HepG2 (cell line): ENCODE results near the gene HOXB4. TPM values are rescaled to one million over a fixed set of nuclear protein-coding genes. Genes with fewer than 3 reads are reported as not detected.
A peak's percentile ranks its signal among the peaks of the same experiment; 100 is the strongest.

ENCODE experiments used
- ATAC-seq: fragments of 200-7000 bp; cut with Tn5 transposase; 3 replicates; pipeline ENCODE4 v1.9.1; 2020; ENCODE audit warnings: mild to moderate bottlenecking, moderate library complexity
- BruUV-seq: library from RNA; stranded (reverse); fragments of 400-500 nt; replicated peaks from 2 replicates; lab custom pipeline; 2021; lab: Mats Ljungman, UMichigan
- CTCF ChIA-PET: fragments of 300-600 bp; formaldehyde crosslinking; extraction: SDS; loops from one replicate; lab custom pipeline; 2021; ENCODE audit warnings: low total read pairs, inconsistent platforms, low intra/inter-chr PET ratio; lab: Yijun Ruan, JAX
- POLR2A ChIA-PET: fragments of 350-600 bp; sonication (Branson Sonifier 250); formaldehyde crosslinking; loops from one replicate; lab custom pipeline; 2020; ENCODE audit warnings: antibody characterized with exemption, inconsistent platforms; lab: Yijun Ruan, JAX
- DNase-seq: peaks from one replicate; pipeline ENCODE4 v3.0.0-alpha.2; 2015; ENCODE audit warnings: low spot score
- FAIRE-seq: peaks from 3 replicates; lab custom pipeline; 2011; peaks lifted over from hg19 to GRCh38; lab: Jason Lieb, UNC
- H2AFZ ChIP-seq: one replicate; pipeline ENCODE4 v1.6.1; 2011; ENCODE audit warnings: low read length, inconsistent platforms
- H3K27ac ChIP-seq: fragments of 300-600 bp; 3 replicates; pipeline ENCODE4 v1.8.0; 2011; ENCODE audit warnings: mixed run types, mild to moderate bottlenecking, mixed read lengths, low read length, inconsistent platforms; ENCODE audit not compliant: insufficient read depth; ENCODE audit errors: extremely low read length
- H3K27me3 ChIP-seq, 2 experiments: fragments of 200-600 bp in 1 of 2; 2 replicates in 1 of 2; 3 replicates in 1 of 2; pipeline versions ENCODE4 v1.6.0 to v1.8.0; 2011; ENCODE audit warnings: low read length in 2 of 2, mild to moderate bottlenecking in 2 of 2, moderate library complexity in 2 of 2, inconsistent platforms in 1 of 2; ENCODE audit not compliant: insufficient read depth in 2 of 2, control insufficient read depth in 1 of 2
- H3K36me3 ChIP-seq, 2 experiments: fragments of 200-600 bp in 1 of 2; replicated peaks in 1 of 2; 2 replicates in 1 of 2; 3 replicates in 1 of 2; pipeline versions ENCODE4 v1.5.1 to v1.8.0; 2011; ENCODE audit warnings: low read length in 2 of 2, inconsistent platforms in 1 of 2; ENCODE audit not compliant: insufficient read depth in 2 of 2, control insufficient read depth in 1 of 2
- H3K4me1 ChIP-seq: 2 replicates; pipeline ENCODE4 v1.5.1; 2012; ENCODE audit warnings: low read length, inconsistent platforms; ENCODE audit not compliant: insufficient read depth
- H3K4me2 ChIP-seq: 2 replicates; pipeline ENCODE4 v1.6.0; 2011; ENCODE audit warnings: low read depth, low read length, inconsistent platforms
- H3K4me3 ChIP-seq, 3 experiments: fragments of 200-600 bp in 1 of 3; sonication (generic), shearing (Covaris generic) in 1 of 3; replicated peaks in 1 of 3; 2 replicates each; pipeline ENCODE4 v1.5.1; 2011 to 2016; ENCODE audit warnings: low read length in 3 of 3, inconsistent platforms in 2 of 3, low read depth in 2 of 3, mild to moderate bottlenecking in 2 of 3, control low read depth in 1 of 3, mixed read lengths in 1 of 3; ENCODE audit not compliant: insufficient read depth in 1 of 3
- H3K79me2 ChIP-seq: one replicate; pipeline ENCODE4 v1.6.1; 2011; ENCODE audit warnings: low read length, inconsistent platforms; ENCODE audit not compliant: insufficient read depth
- H3K9ac ChIP-seq: 2 replicates; pipeline ENCODE4 v1.6.0; 2011; ENCODE audit warnings: mild to moderate bottlenecking, low read depth, low read length, inconsistent platforms; ENCODE audit not compliant: insufficient read depth
- H3K9me3 ChIP-seq: 2 replicates; pipeline ENCODE4 v1.5.1; 2012; ENCODE audit warnings: mild to moderate bottlenecking, low read length
- H4K20me1 ChIP-seq: 2 replicates; pipeline ENCODE4 v1.6.0; 2011; ENCODE audit warnings: inconsistent platforms, mild to moderate bottlenecking, low read length, moderate library complexity; ENCODE audit not compliant: insufficient read depth
- ATF4 ChIP-seq, 2 experiments: fragments of 450-650 bp in 1 of 2; sonication (generic) in 1 of 2; formaldehyde crosslinking; IDR thresholded peaks; 2 replicates each; pipeline versions ENCODE4 v1.5.0 to v1.8.0; 2020 to 2022; ENCODE audit warnings: mild to moderate bottlenecking in 1 of 2, missing genetic modification reagents in 1 of 2
- FOSL1 ChIP-seq: sonication (generic); formaldehyde crosslinking; IDR thresholded peaks from 2 replicates; pipeline ENCODE4 v1.9.0; 2021; ENCODE audit warnings: missing genetic modification reagents, borderline replicate concordance
- GMEB1 ChIP-seq: sonication (generic); formaldehyde crosslinking; IDR thresholded peaks from 2 replicates; pipeline ENCODE4 v1.5.1; 2020; ENCODE audit warnings: missing genetic modification reagents, mild to moderate bottlenecking, borderline replicate concordance
- MAFK ChIP-seq, 2 experiments: IDR thresholded peaks in 1 of 2; conservative IDR thresholded peaks in 1 of 2; 2 replicates each; pipeline ENCODE4 v1.6.1; 2011; ENCODE audit warnings: improper control_type of control experiment in 2 of 2, low read length in 2 of 2
- MEIS1 ChIP-seq: sonication (generic); formaldehyde crosslinking; IDR thresholded peaks from 2 replicates; pipeline ENCODE4 v1.9.0; 2021; ENCODE audit warnings: mild to moderate bottlenecking, missing genetic modification reagents, moderate library complexity, borderline replicate concordance
- MTF2 ChIP-seq: sonication (generic); formaldehyde crosslinking; IDR thresholded peaks from 2 replicates; pipeline ENCODE4 v1.5.0; 2020; ENCODE audit warnings: missing genetic modification reagents, borderline replicate concordance
- RNF2 ChIP-seq: fragments of 450-650 bp; conservative IDR thresholded peaks from 2 replicates; pipeline ENCODE4 v1.6.1; 2016; ENCODE audit warnings: low read depth
- TAF15 ChIP-seq: fragments of 200-400 bp; formaldehyde crosslinking; IDR thresholded peaks from one replicate; pipeline ENCODE4 v1.6.1; 2018; ENCODE audit warnings: mild to moderate bottlenecking, low read depth, low read length; ENCODE audit not compliant: poor library complexity, severe bottlenecking
- ZNF264 ChIP-seq: sonication (generic); formaldehyde crosslinking; IDR thresholded peaks from 2 replicates; pipeline ENCODE4 v1.4.0; 2020; ENCODE audit warnings: missing genetic modification reagents
- ZNF468 ChIP-seq: sonication (generic); formaldehyde crosslinking; IDR thresholded peaks from 2 replicates; pipeline ENCODE4 v1.8.0; 2022; ENCODE audit warnings: mild to moderate bottlenecking, moderate library complexity, missing genetic modification reagents
- ZNF577 ChIP-seq: sonication (generic); formaldehyde crosslinking; IDR thresholded peaks from 2 replicates; pipeline ENCODE4 v1.4.0; 2020; ENCODE audit warnings: mild to moderate bottlenecking, low read depth, missing genetic modification reagents, borderline replicate concordance
- ZNF646 ChIP-seq: sonication (generic); formaldehyde crosslinking; IDR thresholded peaks from 2 replicates; pipeline ENCODE4 v1.9.0; 2021; ENCODE audit warnings: mild to moderate bottlenecking, missing genetic modification reagents
- ZNF652 ChIP-seq: IDR thresholded peaks from 2 replicates; pipeline ENCODE4 v1.6.1; 2016; ENCODE audit warnings: low read depth, borderline replicate concordance
- ZNF7 ChIP-seq: IDR thresholded peaks from 2 replicates; pipeline ENCODE4 v1.6.1; 2016; ENCODE audit warnings: missing biosample characterization, missing genetic modification reagents
- ZNF737 ChIP-seq: sonication (generic); formaldehyde crosslinking; IDR thresholded peaks from 2 replicates; pipeline ENCODE4 v1.5.0; 2020; ENCODE audit warnings: missing genetic modification reagents, mild to moderate bottlenecking, borderline replicate concordance
- WGBS: methylation state at CpG from one replicate; pipeline ENCODE4 v1.1.6; 2017; ENCODE audit warnings: low lambda C conversion rate; 5-methylcytosine and 5-hydroxymethylcytosine counted together
- in situ Hi-C: cut with HindIII; loops from 2 replicates; pipeline ENCODE4 v1.10.0; 2017; ENCODE audit warnings: low pct_unique_long_range_greater_than_20kb; ENCODE audit not compliant: extremely low pct_ligation_motif_present
- intact Hi-C: fragments of 100-400 bp; cut with micrococcal nuclease; formaldehyde crosslinking; loops from one replicate; pipeline ENCODE4 v1.10.0; 2022; ENCODE audit not compliant: unreplicated experiment
- polyA plus RNA-seq, 8 experiments: library from polyadenylated mRNA; depleted of rRNA in 3 of 8; stranded (reverse) in 7 of 8; unstranded in 1 of 8; fragments of >200 nt; fragmentation: Illumina TruSeq in 4 of 8; extraction: Trizol in 4 of 8; gene quantifications; 2 replicates each; pipeline versions ENCODE4 v1.2.1 to v1.2.3, GENCODE V29; 2011 to 2016; ENCODE audit warnings: low read depth in 4 of 8, missing spikeins in 1 of 8, mixed read lengths in 1 of 8; ENCODE audit not compliant: insufficient read depth in 1 of 8
- total RNA-seq, 5 experiments: library from RNA; depleted of rRNA; stranded (reverse); fragments of >200 nt; fragmentation: Illumina TruSeq; extraction: Trizol; gene quantifications; 2 replicates each; pipeline ENCODE4 v1.2.3, GENCODE V29; 2016; ENCODE audit warnings: low read depth in 1 of 5

HOXB4 gene
- total and polyA plus RNA-seq, 2 of the 13 experiments (the other 11 are each of a cell fraction or from before 2014, with no cell fraction given) = not detected

GRCh38 chr17:48587276-48588073 is 9.3 kb upstream of the HOXB4 start:
- Histone ChIP-seq H3K4me1 (peaks cover 7% of the 10 kb centered on the region; the same call in 1 of the 2 replicates), H3K27me3 (peaks cover 29 to 90% of the 10 kb centered on the region in 2 experiments), H3K27ac (no peak overlapping the region)
- BruUV-seq = no TSS peak
- in situ Hi-C loops = no loop called here
- no peak for TF ChIP-seq MTF2 (CRISPR knock-in tag)
- TF ChIP-seq FOSL1 (CRISPR knock-in tag) = no peak
- no peak for TF ChIP-seq MAFK (conservative IDR thresholded peaks at IDR 0.05 in 1 of 2, IDR thresholded peaks at IDR 0.05 in 1 of 2; ENCODE audit: low read length in 2 of 2)
- TF ChIP-seq ZNF737 (CRISPR knock-in tag) = no peak
- TF ChIP-seq ZNF7 (CRISPR knock-in tag) = no peak
- TF ChIP-seq ZNF468 (CRISPR knock-in tag) = no peak
- TF ChIP-seq ZNF264 (CRISPR knock-in tag) = no peak
- no peak for TF ChIP-seq ZNF646 (CRISPR knock-in tag)
- peak in 1 of 2 experiments; percentile 21; a peak in 1 of 4 replicates for TF ChIP-seq ATF4 (CRISPR knock-in tag; IDR thresholded peaks at IDR 0.05)
- no peak for TF ChIP-seq ZNF577 (CRISPR knock-in tag)
- no peak for TF ChIP-seq GMEB1 (CRISPR knock-in tag)
- TF ChIP-seq RNF2 = no peak
- TF ChIP-seq ZNF652 = peak; percentile 61
- no peak for TF ChIP-seq TAF15
- TF ChIP-seq MEIS1 (CRISPR knock-in tag) = no peak
- TF ChIP-seq, all 625 proteins: peak for 2
- no peaks in the 10 kb centered on the region for H3K36me3 ChIP-seq
- H3K79me2 ChIP-seq = no peaks in the 10 kb centered on the region
- peaks cover 4% of the 10 kb centered on the region; the same call in 1 of the 2 replicates for H4K20me1 ChIP-seq
- FAIRE-seq (no peak), ATAC-seq (no peak), DNase-seq (no peak)
- 12% methylated on average over 5 of the region's 5 CpGs for WGBS
- no peak overlapping the region for H2AFZ ChIP-seq
- H3K4me2 ChIP-seq = no peak overlapping the region
- H3K9me3 ChIP-seq = no peaks in the 10 kb centered on the region
- intact Hi-C loops = no loop called here
- no peak overlapping the region for H3K9ac ChIP-seq
- CTCF ChIA-PET = no interaction called here
- no peak overlapping the region for H3K4me3 ChIP-seq
- POLR2A ChIA-PET = no interaction called here
